Liver (tissue), 9 donors: ENCODE data around the gene CARS2. TPM values are rescaled to one million over a fixed set of nuclear protein-coding genes. Genes with fewer than 3 reads are reported as not detected.

Experiments used
- DNase-seq: peaks from one replicate; pipeline ENCODE4 v3.0.0-alpha.2; 2017; ENCODE audit warnings: low spot score
- H3K27ac ChIP-seq, 2 donors: one replicate each; pipeline ENCODE4 v1.7.0; 2013; ENCODE audit warnings: inconsistent platforms in 2 of 2, low read length in 2 of 2, control low read depth in 1 of 2, low read depth in 1 of 2, mild to moderate bottlenecking in 1 of 2
- H3K27me3 ChIP-seq, 4 donors: one replicate each; pipeline versions ENCODE4 v1.6.1 to v1.7.0; 2013; ENCODE audit warnings: low read length in 3 of 4, inconsistent platforms in 1 of 4, mild to moderate bottlenecking in 1 of 4, moderate library complexity in 1 of 4; ENCODE audit not compliant: control insufficient read depth in 4 of 4, insufficient read depth in 4 of 4
- H3K36me3 ChIP-seq, 4 donors: one replicate each; pipeline versions ENCODE4 v1.6.1 to v1.7.0; 2013; ENCODE audit warnings: low read length in 3 of 4, mild to moderate bottlenecking in 3 of 4, low read depth in 1 of 4, moderate library complexity in 1 of 4; ENCODE audit not compliant: control insufficient read depth in 4 of 4, insufficient read depth in 3 of 4
- H3K4me1 ChIP-seq, 4 donors: one replicate each; pipeline versions ENCODE4 v1.6.1 to v1.7.0; 2013; ENCODE audit warnings: low read length in 3 of 4, mild to moderate bottlenecking in 3 of 4, moderate library complexity in 1 of 4; ENCODE audit not compliant: control insufficient read depth in 4 of 4, insufficient read depth in 4 of 4
- H3K4me3 ChIP-seq, 3 donors: one replicate each; pipeline versions ENCODE4 v1.6.1 to v1.7.0; 2013; ENCODE audit warnings: low read length in 3 of 3, control low read depth in 1 of 3, low read depth in 1 of 3, mild to moderate bottlenecking in 1 of 3
- H3K9ac ChIP-seq, 2 donors: one replicate each; pipeline ENCODE4 v1.7.0; 2013; ENCODE audit warnings: low read length in 2 of 2, mild to moderate bottlenecking in 2 of 2, moderate library complexity in 2 of 2, control low read depth in 1 of 2, low read depth in 1 of 2
- H3K9me3 ChIP-seq, 4 donors: one replicate each; pipeline versions ENCODE4 v1.6.1 to v1.7.0; 2013; ENCODE audit warnings: low read length in 3 of 4; ENCODE audit not compliant: control insufficient read depth in 4 of 4
- ATF3 ChIP-seq: IDR thresholded peaks from 2 replicates; pipeline ENCODE4 v1.6.1; 2016; ENCODE audit warnings: antibody characterized with exemption
- CTCF ChIP-seq: fragments of 150-350 bp; IDR thresholded peaks from 2 replicates; pipeline ENCODE4 v1.5.1; 2017; ENCODE audit warnings: improper control_type of control experiment, low read depth, low read length; ENCODE audit not compliant: missing input control
- EGR1 ChIP-seq, 2 donors: IDR thresholded peaks; 2 replicates each; pipeline ENCODE4 v1.6.1; 2016 to 2018; ENCODE audit warnings: antibody characterized with exemption in 2 of 2, low read depth in 2 of 2
- FOXA1 ChIP-seq: IDR thresholded peaks from 2 replicates; pipeline ENCODE4 v1.6.1; 2016; ENCODE audit warnings: antibody characterized with exemption
- FOXA2 ChIP-seq: IDR thresholded peaks from 2 replicates; pipeline ENCODE4 v1.6.1; 2016; ENCODE audit warnings: antibody characterized with exemption
- HNF4A ChIP-seq, 2 donors: conservative IDR thresholded peaks; 2 replicates each; pipeline ENCODE4 v1.6.1; 2016; ENCODE audit warnings: antibody characterized with exemption in 2 of 2, mild to moderate bottlenecking in 2 of 2
- HNF4G ChIP-seq: IDR thresholded peaks from 2 replicates; pipeline ENCODE4 v1.6.1; 2016; ENCODE audit warnings: antibody characterized with exemption
- RXRA ChIP-seq, 2 donors: IDR thresholded peaks; 2 replicates each; pipeline ENCODE4 v1.6.1; 2017 to 2018; ENCODE audit warnings: antibody characterized with exemption in 2 of 2, mild to moderate bottlenecking in 1 of 2
- SP1 ChIP-seq: IDR thresholded peaks from 2 replicates; pipeline ENCODE4 v1.6.1; 2018; ENCODE audit warnings: antibody characterized with exemption, mild to moderate bottlenecking
- YY1 ChIP-seq: IDR thresholded peaks from 2 replicates; pipeline ENCODE4 v1.6.1; 2016; ENCODE audit warnings: antibody characterized with exemption, mild to moderate bottlenecking
- WGBS: extraction: QIAGEN DNeasy Blood & Tissue Kit; methylation state at CpG from one replicate; pipeline ENCODE4 v1.1.7; 2013; 5-methylcytosine and 5-hydroxymethylcytosine counted together
- polyA plus RNA-seq, 2 donors: library from polyadenylated mRNA; stranded (reverse) in 1 of 2; unstranded in 1 of 2; fragments of 200-250 nt in 1 of 2; fragments of >200 nt in 1 of 2; fragmentation: Nextera tagmentation in 1 of 2; extraction: Ambion mirVana in 1 of 2; gene quantifications; one replicate each; pipeline versions ENCODE4 v1.2.1 to v1.2.3, GENCODE V29; 2013 to 2015
- total RNA-seq, 2 donors: library from RNA; depleted of rRNA; stranded (reverse); fragments of >200 nt; gene quantifications; one replicate each; pipeline ENCODE4 v1.2.3, GENCODE V29; 2014
- TF ChIP-seq, protein P1 (sequence below): IDR thresholded peaks from 2 replicates; pipeline ENCODE4 v1.6.1; 2016; ENCODE audit warnings: antibody characterized with exemption, mild to moderate bottlenecking
- donor health status: healthy.
- donor health status: healthy.
- donor health status: healthy.
- donor health status: healthy.
- donor health status: healthy.

CARS2 gene
- total and polyA plus RNA-seq, 4 donors: 28.6 to 44.0 (median 31.4) TPM

- no peak for TF ChIP-seq SP1
- TF ChIP-seq FOXA2: no peak
- TF ChIP-seq HNF4A (conservative IDR thresholded peaks at IDR 0.05): no peak
- no peak for TF ChIP-seq EGR1 (IDR thresholded peaks at IDR 0.05; ENCODE audit: low read depth in 2 of 2)
- no peak for TF ChIP-seq RXRA (IDR thresholded peaks at IDR 0.05)
- no peak for TF ChIP-seq HNF4G
- no peak for TF ChIP-seq ATF3
- no peak for TF ChIP-seq CTCF
- no peak for TF ChIP-seq FOXA1
Observed at GRCh38 chr13:110665491-110666254, 40.2 kb downstream of the CARS2 start (continued).

DNA sequence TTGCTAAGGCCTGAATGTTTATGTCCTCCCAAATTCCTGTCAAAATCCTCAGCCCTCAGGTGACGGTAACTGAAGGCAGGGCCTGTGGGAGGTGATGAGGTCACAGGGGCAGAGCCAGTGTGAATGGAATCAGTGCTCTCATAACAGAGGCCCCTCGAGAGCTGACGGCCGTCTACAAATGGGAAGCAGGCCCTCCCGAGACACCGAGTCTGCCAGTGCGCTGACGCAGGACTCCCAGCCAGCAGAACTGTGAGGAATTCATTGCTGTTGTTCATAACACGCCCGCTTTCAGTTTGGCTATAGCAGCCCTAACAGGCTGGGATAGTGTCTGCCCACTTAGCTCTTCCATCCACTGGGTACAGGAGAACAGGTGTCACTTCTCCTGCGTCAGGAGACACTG, 41.2 kb downstream of the CARS2 start:
- Histone ChIP-seq H3K36me3 (peaks cover 4 to 33% (median 26%) of the 10 kb centered on the region in 4 donors), H3K4me3 (no peak overlapping the region), H3K9me3 (peaks cover 0 to 3% (median 0%) of the 10 kb centered on the region in 4 donors), H3K4me1 (no peaks in the 10 kb centered on the region), H3K27me3 (no peaks in the 10 kb centered on the region), H3K9ac (no peak overlapping the region), H3K27ac (no peak overlapping the region)
- no peak for DNase-seq
- WGBS: 94% methylated on average over 11 of the region's 11 CpGs
- TF ChIP-seq HNF4G (no peak), YY1 (no peak)

DNA sequence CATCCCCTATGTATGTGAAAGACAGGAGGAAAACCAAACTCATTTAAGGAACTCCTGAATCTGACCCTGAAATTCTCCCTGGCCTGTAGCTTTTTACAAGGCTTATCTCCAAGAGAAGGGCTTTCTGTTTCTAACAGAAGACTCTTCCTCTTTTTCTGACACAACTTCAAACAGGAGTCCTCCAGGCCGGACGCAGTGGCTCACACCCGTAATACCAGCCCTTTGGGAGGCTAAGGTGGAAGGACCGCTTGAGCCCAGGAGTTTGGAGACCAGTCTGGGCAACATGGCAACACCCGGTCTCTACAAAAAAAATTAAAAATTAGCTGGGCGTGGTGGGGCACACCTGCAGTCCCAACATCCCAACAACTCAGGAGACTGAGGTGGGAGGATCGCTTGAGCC, 41.9 kb downstream of the CARS2 start:
- WGBS: 95% methylated on average over 7 of the region's 7 CpGs
- TF ChIP-seq RXRA (IDR thresholded peaks at IDR 0.05) (no peak), SP1 (no peak)
- TF ChIP-seq, protein P1, sequence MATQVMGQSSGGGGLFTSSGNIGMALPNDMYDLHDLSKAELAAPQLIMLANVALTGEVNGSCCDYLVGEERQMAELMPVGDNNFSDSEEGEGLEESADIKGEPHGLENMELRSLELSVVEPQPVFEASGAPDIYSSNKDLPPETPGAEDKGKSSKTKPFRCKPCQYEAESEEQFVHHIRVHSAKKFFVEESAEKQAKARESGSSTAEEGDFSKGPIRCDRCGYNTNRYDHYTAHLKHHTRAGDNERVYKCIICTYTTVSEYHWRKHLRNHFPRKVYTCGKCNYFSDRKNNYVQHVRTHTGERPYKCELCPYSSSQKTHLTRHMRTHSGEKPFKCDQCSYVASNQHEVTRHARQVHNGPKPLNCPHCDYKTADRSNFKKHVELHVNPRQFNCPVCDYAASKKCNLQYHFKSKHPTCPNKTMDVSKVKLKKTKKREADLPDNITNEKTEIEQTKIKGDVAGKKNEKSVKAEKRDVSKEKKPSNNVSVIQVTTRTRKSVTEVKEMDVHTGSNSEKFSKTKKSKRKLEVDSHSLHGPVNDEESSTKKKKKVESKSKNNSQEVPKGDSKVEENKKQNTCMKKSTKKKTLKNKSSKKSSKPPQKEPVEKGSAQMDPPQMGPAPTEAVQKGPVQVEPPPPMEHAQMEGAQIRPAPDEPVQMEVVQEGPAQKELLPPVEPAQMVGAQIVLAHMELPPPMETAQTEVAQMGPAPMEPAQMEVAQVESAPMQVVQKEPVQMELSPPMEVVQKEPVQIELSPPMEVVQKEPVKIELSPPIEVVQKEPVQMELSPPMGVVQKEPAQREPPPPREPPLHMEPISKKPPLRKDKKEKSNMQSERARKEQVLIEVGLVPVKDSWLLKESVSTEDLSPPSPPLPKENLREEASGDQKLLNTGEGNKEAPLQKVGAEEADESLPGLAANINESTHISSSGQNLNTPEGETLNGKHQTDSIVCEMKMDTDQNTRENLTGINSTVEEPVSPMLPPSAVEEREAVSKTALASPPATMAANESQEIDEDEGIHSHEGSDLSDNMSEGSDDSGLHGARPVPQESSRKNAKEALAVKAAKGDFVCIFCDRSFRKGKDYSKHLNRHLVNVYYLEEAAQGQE: no peak
- Histone ChIP-seq H3K4me1 (no peaks in the 10 kb centered on the region), H3K36me3 (peaks cover 4 to 33% (median 26%) of the 10 kb centered on the region in 4 donors), H3K27me3 (no peaks in the 10 kb centered on the region), H3K27ac (no peak overlapping the region), H3K9me3 (peaks cover 0 to 3% (median 0%) of the 10 kb centered on the region in 4 donors), H3K4me3 (no peak overlapping the region), H3K9ac (no peak overlapping the region)
- no peak for DNase-seq
